ENCODE measurements around the gene IQSEC3.

Gene IQSEC3

GRCh38 chr12:197911-198695, 131.5 kb downstream of the IQSEC3 start:
- no peak for DNase-seq (ENCODE audit: low spot score)

- DNase-seq (ENCODE audit: low spot score): no peak
These were observed 132.1 kb downstream of the IQSEC3 start for GRCh38 chr12:198705-199104.

- no peak for DNase-seq (ENCODE audit: low spot score)
These were observed 134.8 kb downstream of the IQSEC3 start for GRCh38 chr12:201361-201760.

GRCh38 chr12:202081-202731, 135.6 kb downstream of the IQSEC3 start:
- DNase-seq (ENCODE audit: low spot score): no peak

GRCh38 chr12:203074-203461, 136.5 kb downstream of the IQSEC3 start:
- no peak for DNase-seq (ENCODE audit: low spot score)

GRCh38 chr12:203462-204260, 137.1 kb downstream of the IQSEC3 start:
- peak; percentile 73 for DNase-seq (ENCODE audit: low spot score)

GRCh38 chr12:204261-204678, 137.7 kb downstream of the IQSEC3 start:
- DNase-seq (ENCODE audit: low spot score): no peak

- no peak for DNase-seq (ENCODE audit: low spot score)
These were observed 138.5 kb downstream of the IQSEC3 start for GRCh38 chr12:205026-205425.

- DNase-seq (ENCODE audit: low spot score): no peak
These were observed 140.3 kb downstream of the IQSEC3 start for GRCh38 chr12:206746-207440.

GRCh38 chr12:207804-208203, 141.2 kb downstream of the IQSEC3 start:
- DNase-seq (ENCODE audit: low spot score): no peak

- no peak for DNase-seq (ENCODE audit: low spot score)
These were observed 142.2 kb downstream of the IQSEC3 start for GRCh38 chr12:208813-209212.

GRCh38 chr12:209246-209645, 142.7 kb downstream of the IQSEC3 start:
- DNase-seq (ENCODE audit: low spot score): no peak

- DNase-seq (ENCODE audit: low spot score): no peak
These were observed 143.3 kb downstream of the IQSEC3 start for GRCh38 chr12:209851-210250.

GRCh38 chr12:210277-211141, 143.9 kb downstream of the IQSEC3 start:
- DNase-seq (ENCODE audit: low spot score): no peak

- DNase-seq (ENCODE audit: low spot score): no peak
These were observed 144.5 kb downstream of the IQSEC3 start for GRCh38 chr12:211142-211465.

- DNase-seq (ENCODE audit: low spot score): no peak
These were observed 145.3 kb downstream of the IQSEC3 start for GRCh38 chr12:211639-212414.

- DNase-seq (ENCODE audit: low spot score): no peak
These were observed 145.8 kb downstream of the IQSEC3 start for GRCh38 chr12:212415-212714.

- DNase-seq (ENCODE audit: low spot score): no peak
These were observed 146.4 kb downstream of the IQSEC3 start for GRCh38 chr12:212715-213526.

- no peak for DNase-seq (ENCODE audit: low spot score)
These were observed 147.0 kb downstream of the IQSEC3 start for GRCh38 chr12:213527-213932.
